ENCODE data around the gene MX2.

GRCh38 chr21:41317063-41317392, 44.8 kb upstream of the MX2 start:
- TF ChIP-seq REST (IDR thresholded peaks at IDR 0.05; ENCODE audit: insufficient read depth in 1 of 2, low read depth in 2 of 2, low read length in 1 of 2) = no peak
- TF ChIP-seq CTCF (IDR thresholded peaks at IDR 0.05) = no peak
- no peak for TF ChIP-seq SIN3A (IDR thresholded peaks at IDR 0.05; ENCODE audit: borderline replicate concordance, insufficient read depth, low read depth, low read length)
